HG03342 (cell line): Measurements from ENCODE around the gene CDC5L.
A peak's percentile ranks its signal among the peaks of the same experiment; 100 is the strongest.
"Not testable (repeated sequence)": the region's sequence is repeated elsewhere in the genome, so short reads cannot be mapped to it uniquely, and the experiment has no call there.

Source experiments
- ATAC-seq: cut with Tn5 transposase; IDR thresholded peaks from one replicate; pipeline ENCODE4 v1.9.1; 2021; ENCODE audit warnings: mild to moderate bottlenecking, moderate library complexity; ENCODE audit not compliant: unreplicated experiment

CDC5L gene

GRCh38 chr6:44387346-44388134 is at the start of gene CDC5L:
TSS of gene CDC5L (plus strand) at chr6:44387706. CDS start at chr6:44387824, 118 bp downstream.
- ATAC-seq: peak; percentile 87

- ATAC-seq: peak; percentile 66
Observed at GRCh38 chr6:44338228-44339122, 49.0 kb upstream of the CDC5L start.

GRCh38 chr6:44339301-44339700 is 48.2 kb upstream of the CDC5L start:
- no peak for ATAC-seq

- no peak for ATAC-seq
Observed at GRCh38 chr6:44339763-44340625, 47.5 kb upstream of the CDC5L start.

- ATAC-seq: no peak
Observed at GRCh38 chr6:44341095-44341890, 46.2 kb upstream of the CDC5L start.

- no peak for ATAC-seq
Observed at GRCh38 chr6:44342052-44342451, 45.5 kb upstream of the CDC5L start.

- no peak for ATAC-seq
Observed at GRCh38 chr6:44342489-44342888, 45.0 kb upstream of the CDC5L start, which contains the start of gene SPATS1. TSS of gene SPATS1 (plus strand) at chr6:44342650. CDS start at chr6:44343096, 446 bp downstream.

- not testable (repeated sequence) for ATAC-seq
Observed at GRCh38 chr6:44346818-44347217, 40.7 kb upstream of the CDC5L start.

- no peak for ATAC-seq
Observed at GRCh38 chr6:44349904-44350649, 37.4 kb upstream of the CDC5L start.

GRCh38 chr6:44350650-44350994 is 36.9 kb upstream of the CDC5L start:
- not testable (repeated sequence) for ATAC-seq

GRCh38 chr6:44352259-44352658 is 35.2 kb upstream of the CDC5L start:
- no peak for ATAC-seq

GRCh38 chr6:44353336-44353735 is 34.2 kb upstream of the CDC5L start:
- no peak for ATAC-seq

- no peak for ATAC-seq
Observed at GRCh38 chr6:44355640-44356039, 31.9 kb upstream of the CDC5L start.

GRCh38 chr6:44356487-44356886 is 31.0 kb upstream of the CDC5L start:
- ATAC-seq: no peak

GRCh38 chr6:44359973-44360372 is 27.5 kb upstream of the CDC5L start:
- ATAC-seq: no peak

- ATAC-seq: no peak
Observed at GRCh38 chr6:44361947-44362346, 25.6 kb upstream of the CDC5L start.

GRCh38 chr6:44363377-44363926 is 24.1 kb upstream of the CDC5L start:
- no peak for ATAC-seq

GRCh38 chr6:44366781-44367180 is 20.7 kb upstream of the CDC5L start:
- ATAC-seq: no peak

GRCh38 chr6:44367681-44368080 is 19.8 kb upstream of the CDC5L start:
- ATAC-seq: no peak
